GM21717 (cell line): ENCODE results near the gene RGS3.

ENCODE experiments used
- ATAC-seq: cut with Tn5 transposase; IDR thresholded peaks from one replicate; pipeline ENCODE4 v1.9.1; 2021; ENCODE audit warnings: mild to moderate bottlenecking, moderate library complexity; ENCODE audit not compliant: unreplicated experiment

RGS3 gene

GRCh38 chr9:113597390-113598241 lies 134.1 kb downstream of the RGS3 start:
- ATAC-seq = no peak

GRCh38 chr9:113598451-113598850 lies 134.9 kb downstream of the RGS3 start:
- no peak for ATAC-seq

- no peak for ATAC-seq
Observed at GRCh38 chr9:113598883-113599282, 135.4 kb downstream of the RGS3 start.

GRCh38 chr9:113599646-113600022 lies 136.1 kb downstream of the RGS3 start:
- ATAC-seq = no peak

GRCh38 chr9:113600023-113600823 lies 136.7 kb downstream of the RGS3 start:
- no peak for ATAC-seq

- no peak for ATAC-seq
Observed at GRCh38 chr9:113600871-113601614, 137.5 kb downstream of the RGS3 start.

- ATAC-seq = no peak
Observed at GRCh38 chr9:113601656-113602055, 138.1 kb downstream of the RGS3 start.

- no peak for ATAC-seq
Observed at GRCh38 chr9:113602126-113603047, 138.9 kb downstream of the RGS3 start.

GRCh38 chr9:113603048-113603375 lies 139.5 kb downstream of the RGS3 start:
- no peak for ATAC-seq

GRCh38 chr9:113603773-113604172 lies 140.2 kb downstream of the RGS3 start:
- no peak for ATAC-seq

GRCh38 chr9:113604393-113604792 lies 140.9 kb downstream of the RGS3 start:
- ATAC-seq = no peak

- no peak for ATAC-seq
Observed at GRCh38 chr9:113606510-113606909, 143.0 kb downstream of the RGS3 start.

- no peak for ATAC-seq
Observed at GRCh38 chr9:113608082-113608685, 144.7 kb downstream of the RGS3 start.

- no peak for ATAC-seq
Observed at GRCh38 chr9:113609562-113610318, 146.2 kb downstream of the RGS3 start.

- no peak for ATAC-seq
Observed at GRCh38 chr9:113611461-113612215, 148.1 kb downstream of the RGS3 start.

GRCh38 chr9:113612216-113612747 lies 148.8 kb downstream of the RGS3 start:
- no peak for ATAC-seq

- no peak for ATAC-seq
Observed at GRCh38 chr9:113612828-113613227, 149.3 kb downstream of the RGS3 start.

GRCh38 chr9:113613815-113614413 lies 150.4 kb downstream of the RGS3 start:
- ATAC-seq = no peak
